Measurements from ENCODE around the gene LCP2. TPM values are rescaled to one million over a fixed set of nuclear protein-coding genes. Genes with fewer than 3 reads are reported as not detected.

Gene LCP2
- total RNA-seq, 2 donors from 2014 or later: 19.3 to 25.0 TPM

DNA sequence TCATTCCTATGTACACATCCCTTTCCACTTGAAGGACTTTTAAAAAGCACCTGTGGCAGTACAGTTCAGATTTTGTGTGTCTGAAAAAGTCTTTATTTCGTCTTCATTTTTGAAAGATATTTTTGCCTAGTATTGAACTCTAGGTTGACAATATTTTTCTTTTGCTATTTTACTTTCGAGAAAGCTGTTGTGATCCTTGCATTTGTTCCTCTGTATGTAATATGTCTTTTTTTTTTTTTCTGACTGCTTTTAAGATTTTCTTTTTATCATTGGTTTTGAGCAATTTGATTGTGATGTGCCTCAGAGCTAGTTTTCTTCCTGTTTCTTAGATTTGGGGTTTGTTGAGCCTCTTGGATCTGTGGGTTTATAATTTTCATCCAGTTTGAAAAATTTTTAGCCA, 13.3 kb downstream of the LCP2 start:
- no peak for DNase-seq (ENCODE audit: low spot score)
- intact Hi-C loops (cut with DNase I): no loop called here

DNA sequence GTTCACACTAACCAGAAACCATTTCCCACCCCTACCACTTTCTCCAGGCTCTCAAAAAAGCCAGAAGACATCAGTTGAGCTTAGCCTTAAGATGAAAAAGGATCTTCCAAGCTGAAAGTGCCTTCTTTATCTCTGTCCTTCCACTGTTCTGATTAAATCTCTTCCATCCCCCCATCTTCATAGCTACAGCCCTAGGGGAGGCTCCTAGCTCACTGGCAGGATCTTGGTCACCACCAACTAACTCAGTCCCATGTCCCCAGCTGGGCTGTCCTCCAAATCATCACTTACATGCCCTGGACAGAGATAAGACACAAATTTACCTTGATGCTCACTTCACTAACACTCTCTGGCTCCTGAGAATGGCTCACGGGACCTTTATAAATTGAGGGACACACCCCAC, 14.3 kb downstream of the LCP2 start:
- DNase-seq (ENCODE audit: low spot score): no peak
- intact Hi-C loops (cut with DNase I): no loop called here

- intact Hi-C loops (cut with DNase I): no loop called here
- DNase-seq (ENCODE audit: low spot score): no peak
Observed at GRCh38 chr5:170280011-170280493, 17.5 kb downstream of the LCP2 start.

DNA sequence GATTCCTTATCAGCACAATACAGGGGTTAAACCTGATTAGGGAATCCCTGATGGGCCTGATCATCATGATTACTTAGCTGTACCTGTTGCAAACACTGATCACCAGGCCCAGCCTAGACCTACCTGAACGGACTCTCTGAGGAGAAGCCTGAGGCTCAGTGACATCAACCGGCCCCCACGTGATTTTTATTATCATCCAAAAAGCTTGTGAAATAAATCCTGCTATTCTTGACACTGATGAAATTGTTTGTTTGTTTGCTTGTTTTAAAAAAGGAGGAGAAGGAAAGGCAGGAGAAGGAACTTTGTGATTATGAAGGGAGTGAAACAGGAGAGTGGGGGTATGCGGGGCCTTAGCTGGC, 18.1 kb downstream of the LCP2 start:
- no peak for DNase-seq (ENCODE audit: low spot score)
- intact Hi-C loops (cut with DNase I): loop anchor here in 1 of 2 donors (10.0 kb wide), 1 partner anchor 135 kb away; no protein-coding TSS in a partner anchor

DNA sequence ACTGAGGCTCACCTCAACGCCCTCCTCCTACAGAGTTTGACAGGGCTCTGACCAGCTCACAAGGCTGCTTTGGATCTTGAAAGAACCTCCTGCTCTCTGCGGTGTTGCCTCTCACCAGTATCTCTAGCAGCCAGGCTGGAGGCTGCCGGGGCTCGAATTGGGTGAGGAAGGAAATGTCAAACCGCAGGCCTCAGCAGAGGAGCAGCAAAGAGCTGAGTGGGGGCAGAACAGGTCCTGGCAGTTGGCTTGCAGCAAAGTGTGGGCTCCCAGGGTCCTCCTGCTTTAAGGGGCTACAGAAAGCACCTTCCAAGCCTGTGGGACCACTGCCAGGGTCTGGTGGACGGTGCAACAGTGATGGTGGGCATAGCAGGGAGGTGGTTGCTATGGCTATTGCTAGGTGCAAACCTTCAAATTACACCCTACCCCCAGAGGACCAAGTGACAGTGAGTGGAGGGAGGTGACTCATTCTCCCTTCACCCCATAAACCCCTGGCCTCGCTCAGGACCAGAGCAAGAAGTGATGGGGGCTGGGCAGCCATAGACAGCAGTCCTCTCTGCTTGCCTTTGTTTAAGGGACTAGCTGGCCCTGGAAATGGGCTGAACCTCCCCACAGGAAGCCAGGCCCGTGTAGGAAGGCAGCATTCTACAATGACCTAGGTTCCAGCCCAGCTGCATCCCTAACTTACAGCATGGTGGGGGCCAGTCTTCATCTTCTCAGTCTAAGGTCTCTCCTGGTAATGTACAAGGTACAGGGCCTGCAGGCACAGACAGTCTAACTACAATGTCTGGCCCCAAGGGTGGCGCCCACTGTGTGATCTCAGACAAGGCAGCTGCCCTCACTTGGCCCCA, 18.7 kb downstream of the LCP2 start:
- intact Hi-C loops (cut with DNase I): loop anchor here in 1 of 2 donors (10.0 kb wide), 1 partner anchor 136 kb away; no protein-coding TSS in a partner anchor
- DNase-seq (ENCODE audit: low spot score): peak; percentile 91

DNA sequence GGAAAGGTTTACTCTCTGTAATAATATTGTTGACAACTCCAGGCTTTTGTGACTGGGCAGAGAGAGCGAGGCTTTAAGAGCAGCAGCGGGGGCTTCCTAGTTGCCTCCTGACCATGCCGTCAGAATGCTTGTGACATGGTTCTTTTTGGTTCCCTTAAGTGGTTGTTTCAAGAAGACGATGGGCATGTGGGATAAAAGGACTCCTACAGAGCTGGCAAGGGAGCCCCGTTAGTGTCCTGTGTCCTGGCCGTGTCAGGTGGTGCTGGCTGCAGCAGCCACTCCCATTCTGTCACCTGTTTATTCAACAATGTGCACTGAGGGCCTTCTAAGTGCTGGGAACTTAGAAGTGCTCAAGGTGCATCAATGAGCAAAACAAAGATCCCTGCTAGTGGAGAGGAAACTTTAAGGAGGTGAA, 19.7 kb downstream of the LCP2 start:
- intact Hi-C loops (cut with DNase I): loop anchor here in 1 of 2 donors (10.0 kb wide), 1 partner anchor 137 kb away; no protein-coding TSS in a partner anchor
- DNase-seq (ENCODE audit: low spot score): no peak

GRCh38 chr5:170276140-170276539, 21.4 kb downstream of the LCP2 start:
- intact Hi-C loops (cut with DNase I): loop anchor here in 1 of 2 donors (10.0 kb wide), 1 partner anchor 139 kb away; no protein-coding TSS in a partner anchor
- no peak for DNase-seq (ENCODE audit: low spot score)

- intact Hi-C loops (cut with DNase I): loop anchor here in 1 of 2 donors (10.0 kb wide), 1 partner anchor 139 kb away; no protein-coding TSS in a partner anchor
- no peak for DNase-seq (ENCODE audit: low spot score)
Observed at GRCh38 chr5:170275376-170275994, 22.1 kb downstream of the LCP2 start.

DNA sequence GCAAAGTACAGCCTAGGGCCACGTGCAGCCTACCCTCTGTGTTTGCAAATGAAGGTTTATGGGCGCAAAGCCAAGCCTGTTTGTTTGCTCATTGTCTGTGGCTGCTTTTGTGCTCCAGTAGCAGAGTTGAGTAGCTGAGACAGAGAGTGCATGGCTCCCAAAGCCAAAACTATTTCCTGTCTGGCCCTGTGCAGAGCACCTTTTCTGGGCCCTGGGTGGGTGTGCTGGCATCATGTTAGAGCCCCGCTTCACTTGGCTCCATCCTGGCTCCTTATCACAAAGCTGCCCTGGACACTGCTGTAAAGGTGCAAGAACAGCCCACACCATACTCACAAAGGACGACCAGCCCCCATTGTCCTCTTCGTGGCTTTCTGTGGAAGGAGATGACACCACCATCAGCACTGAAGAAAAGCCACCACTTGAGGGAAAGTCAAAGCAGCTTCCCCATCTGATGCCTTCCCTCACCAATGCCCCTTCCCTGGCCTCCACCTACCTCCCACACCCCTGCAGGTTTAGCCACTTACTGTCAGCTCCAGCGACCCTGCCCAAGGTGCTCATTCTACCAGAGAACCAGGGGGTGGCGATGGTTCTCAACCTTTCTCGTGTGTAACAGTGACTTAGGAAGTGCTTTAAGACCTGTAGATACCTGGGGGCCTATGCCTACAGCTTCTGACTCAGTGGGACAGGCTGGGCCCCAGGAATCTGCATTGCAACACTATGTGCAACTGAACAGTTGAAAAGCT, 23.4 kb downstream of the LCP2 start:
- intact Hi-C loops (cut with DNase I): loop anchor here in 1 of 2 donors (10.0 kb wide), 1 partner anchor 141 kb away; no protein-coding TSS in a partner anchor
- DNase-seq (ENCODE audit: low spot score): no peak

GRCh38 chr5:170270293-170271069, 27.1 kb downstream of the LCP2 start:
- DNase-seq (ENCODE audit: low spot score): no peak
- intact Hi-C loops (cut with DNase I): loop anchor here in 1 of 2 donors (10.0 kb wide), 1 partner anchor 144 kb away; no protein-coding TSS in a partner anchor

GRCh38 chr5:170269579-170269978, 28.0 kb downstream of the LCP2 start:
- intact Hi-C loops (cut with DNase I): loop anchor here in 1 of 2 donors (10.0 kb wide), 2 partner anchors 85 to 155 kb away; no protein-coding TSS in a partner anchor
- no peak for DNase-seq (ENCODE audit: low spot score)

- DNase-seq (ENCODE audit: low spot score): no peak
- intact Hi-C loops (cut with DNase I): loop anchor here in 1 of 2 donors (10.0 kb wide), 2 partner anchors 86 to 156 kb away; no protein-coding TSS in a partner anchor
Observed at GRCh38 chr5:170268884-170269283, 28.7 kb downstream of the LCP2 start.

- no peak for DNase-seq (ENCODE audit: low spot score)
- intact Hi-C loops (cut with DNase I): loop anchor here in 1 of 2 donors (10.0 kb wide), 2 partner anchors 87 to 157 kb away; no protein-coding TSS in a partner anchor
Observed at GRCh38 chr5:170268153-170268689, 29.4 kb downstream of the LCP2 start.

DNA sequence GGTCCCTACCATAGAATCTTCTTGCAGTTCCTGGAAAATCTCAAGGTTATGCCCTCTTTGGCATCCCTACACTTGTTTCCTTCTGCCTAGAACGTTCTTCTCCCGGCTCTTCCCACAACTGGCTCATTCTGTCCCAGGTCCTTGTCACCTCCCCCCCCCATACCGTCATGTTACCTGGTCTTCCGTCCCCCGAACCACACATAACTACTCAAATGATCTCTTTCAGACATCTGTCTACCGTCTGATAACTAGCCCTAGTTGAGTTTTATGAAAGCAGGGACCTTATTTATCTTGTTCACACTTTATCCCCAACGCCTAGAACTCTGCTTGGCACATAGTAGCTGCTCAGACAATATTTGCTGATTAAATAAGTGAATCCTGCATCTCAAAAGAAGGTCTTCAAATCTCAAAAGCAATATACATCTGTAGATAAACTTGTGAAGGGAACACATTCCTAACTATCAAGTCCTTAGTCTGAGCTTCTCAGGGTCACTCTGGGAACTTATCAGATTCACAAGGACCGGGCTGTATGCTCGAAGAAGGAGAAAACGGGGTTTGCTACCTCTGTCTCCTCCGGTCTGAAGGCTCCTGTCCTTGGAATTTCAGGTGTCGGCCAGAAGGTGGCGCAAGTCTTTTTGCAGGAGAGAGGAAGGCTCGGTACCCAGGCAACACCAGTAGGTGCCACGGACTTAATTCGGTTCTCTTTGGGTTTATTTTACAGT, 30.0 kb downstream of the LCP2 start:
- peak; percentile 92 for DNase-seq (ENCODE audit: low spot score)
- intact Hi-C loops (cut with DNase I): loop anchor here in 1 of 2 donors (10.0 kb wide), 2 partner anchors 87 to 157 kb away; no protein-coding TSS in a partner anchor

- DNase-seq (ENCODE audit: low spot score): no peak
- intact Hi-C loops (cut with DNase I): loop anchor here in 1 of 2 donors (10.0 kb wide), 2 partner anchors 88 to 158 kb away; no protein-coding TSS in a partner anchor
Observed at GRCh38 chr5:170266570-170267381, 30.8 kb downstream of the LCP2 start.

DNA sequence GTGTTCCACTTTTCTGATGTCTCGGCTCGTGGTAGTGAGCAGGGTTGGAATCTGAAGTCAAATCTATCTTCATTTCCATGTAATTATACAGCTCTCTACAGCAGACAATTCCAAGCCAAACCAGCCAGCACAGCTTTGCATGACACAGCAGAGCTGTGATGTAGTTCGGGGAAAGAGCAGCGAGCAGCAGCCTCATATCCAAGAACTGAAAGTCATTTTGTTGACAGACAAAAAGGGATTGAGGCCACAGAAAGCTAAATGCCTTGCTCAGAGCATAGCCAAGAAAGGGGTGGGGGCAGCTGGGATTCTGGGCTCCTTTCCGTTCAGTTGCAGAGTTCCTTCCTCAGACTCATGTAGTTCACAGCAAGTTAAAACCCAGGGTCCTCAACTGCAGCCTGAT, 32.1 kb downstream of the LCP2 start:
- intact Hi-C loops (cut with DNase I): loop anchor here in 1 of 2 donors (10.0 kb wide), 2 partner anchors 89 to 159 kb away; no protein-coding TSS in a partner anchor
- no peak for DNase-seq (ENCODE audit: low spot score)

Measured in posterior vena cava (tissue), 2 donors.